GM12878 (cell line): ENCODE results near the gene C18orf54.

Source experiments
- BHLHE40 ChIP-seq, 2 experiments: fragments of 450-650 bp in 1 of 2; IDR thresholded peaks; 2 replicates each; pipeline ENCODE4 v1.6.1; 2011 to 2017; ENCODE audit warnings: low read depth in 2 of 2, borderline replicate concordance in 1 of 2, improper control_type of control experiment in 1 of 2, low read length in 1 of 2, mild to moderate bottlenecking in 1 of 2
- FOS ChIP-seq: IDR thresholded peaks from 3 replicates; pipeline ENCODE4 v1.6.1; 2011; ENCODE audit warnings: borderline replicate concordance; ENCODE audit not compliant: insufficient read length; ENCODE audit errors: extremely low read depth
- JUND ChIP-seq: IDR thresholded peaks from 2 replicates; pipeline ENCODE4 v1.6.1; 2012; ENCODE audit warnings: low read depth, mild to moderate bottlenecking, low read length, improper control_type of control experiment, moderate library complexity
- POLR2A ChIP-seq: IDR thresholded peaks from 2 replicates; pipeline ENCODE4 v1.6.1; 2011; ENCODE audit warnings: low read depth, mild to moderate bottlenecking, low read length
- TF ChIP-seq, protein P1 (sequence below): fragments of 450-650 bp; IDR thresholded peaks from 2 replicates; pipeline ENCODE4 v1.6.1; 2017; ENCODE audit warnings: mild to moderate bottlenecking, low read depth, inconsistent platforms; ENCODE audit not compliant: poor library complexity, severe bottlenecking

DNA sequence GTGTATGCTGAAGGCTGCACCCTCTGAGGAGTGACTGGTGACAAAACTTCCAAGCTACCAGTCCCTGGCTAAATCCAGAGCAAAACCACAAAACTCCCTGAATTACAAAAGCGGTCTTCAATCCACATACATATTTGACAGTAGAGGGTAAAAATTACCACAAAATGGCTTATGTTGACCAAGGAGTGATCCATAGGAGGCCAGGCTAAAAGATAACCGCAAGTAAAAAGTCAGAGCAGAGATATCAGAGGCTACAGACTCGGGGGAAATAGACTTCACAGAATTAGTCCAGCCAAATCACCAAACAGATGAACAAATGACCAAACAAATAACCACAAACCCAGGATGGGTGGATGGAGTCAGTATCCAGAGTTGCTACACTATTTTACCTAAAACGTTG, 19.5 kb upstream of the C18orf54 start:
- no peak for TF ChIP-seq JUND
- TF ChIP-seq BHLHE40 (IDR thresholded peaks at IDR 0.05; ENCODE audit: borderline replicate concordance in 1 of 2, low read depth in 2 of 2, low read length in 1 of 2), result no peak
- no peak for TF ChIP-seq POLR2A
- TF ChIP-seq, protein P1, sequence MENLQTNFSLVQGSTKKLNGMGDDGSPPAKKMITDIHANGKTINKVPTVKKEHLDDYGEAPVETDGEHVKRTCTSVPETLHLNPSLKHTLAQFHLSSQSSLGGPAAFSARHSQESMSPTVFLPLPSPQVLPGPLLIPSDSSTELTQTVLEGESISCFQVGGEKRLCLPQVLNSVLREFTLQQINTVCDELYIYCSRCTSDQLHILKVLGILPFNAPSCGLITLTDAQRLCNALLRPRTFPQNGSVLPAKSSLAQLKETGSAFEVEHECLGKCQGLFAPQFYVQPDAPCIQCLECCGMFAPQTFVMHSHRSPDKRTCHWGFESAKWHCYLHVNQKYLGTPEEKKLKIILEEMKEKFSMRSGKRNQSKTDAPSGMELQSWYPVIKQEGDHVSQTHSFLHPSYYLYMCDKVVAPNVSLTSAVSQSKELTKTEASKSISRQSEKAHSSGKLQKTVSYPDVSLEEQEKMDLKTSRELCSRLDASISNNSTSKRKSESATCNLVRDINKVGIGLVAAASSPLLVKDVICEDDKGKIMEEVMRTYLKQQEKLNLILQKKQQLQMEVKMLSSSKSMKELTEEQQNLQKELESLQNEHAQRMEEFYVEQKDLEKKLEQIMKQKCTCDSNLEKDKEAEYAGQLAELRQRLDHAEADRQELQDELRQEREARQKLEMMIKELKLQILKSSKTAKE, result no peak
- TF ChIP-seq FOS, result no peak
